ENCODE data around the gene AKT1. TPM values are rescaled to one million over a fixed set of nuclear protein-coding genes. Genes with fewer than 3 reads are reported as not detected.

The AKT1 gene
- total RNA-seq, 4 donors from 2014 or later: 51.9 to 91.0 (median 88.7) TPM

DNA sequence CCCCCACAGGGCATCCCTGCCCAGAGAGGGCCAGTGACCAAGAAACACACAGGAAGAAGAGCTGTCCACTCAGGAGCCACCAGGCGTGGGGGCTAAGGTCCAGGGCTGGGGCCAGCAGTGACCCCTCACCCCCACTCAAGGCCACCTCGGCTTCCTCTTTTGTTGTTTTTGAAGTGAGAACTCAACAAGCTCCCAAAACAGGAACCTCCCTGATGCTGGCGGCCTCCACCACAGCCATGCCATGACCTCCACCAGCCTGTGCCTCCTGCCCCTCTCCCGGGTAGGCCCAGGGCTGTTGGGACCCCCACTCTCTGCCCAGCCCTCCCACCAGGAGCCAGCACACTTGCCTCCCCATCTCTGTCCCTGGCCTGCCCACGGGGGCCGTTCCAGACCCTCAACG is 7.8 kb downstream of the AKT1 start:
- intact Hi-C loops (cut with DNase I; ENCODE audit: low total_unique reads): no loop called here
- no peak overlapping the region for H3K4me3 ChIP-seq (ENCODE audit: low read depth, poor library complexity, severe bottlenecking)
- WGBS, 2 donors: 82 to 87% methylated on average over 3 to 7 of the region's 7 CpGs
- DNase-seq (ENCODE audit: low spot score in 2 of 2): no peak
- TF ChIP-seq POLR2A (IDR thresholded peaks at IDR 0.05): no peak
- TF ChIP-seq, protein P1, sequence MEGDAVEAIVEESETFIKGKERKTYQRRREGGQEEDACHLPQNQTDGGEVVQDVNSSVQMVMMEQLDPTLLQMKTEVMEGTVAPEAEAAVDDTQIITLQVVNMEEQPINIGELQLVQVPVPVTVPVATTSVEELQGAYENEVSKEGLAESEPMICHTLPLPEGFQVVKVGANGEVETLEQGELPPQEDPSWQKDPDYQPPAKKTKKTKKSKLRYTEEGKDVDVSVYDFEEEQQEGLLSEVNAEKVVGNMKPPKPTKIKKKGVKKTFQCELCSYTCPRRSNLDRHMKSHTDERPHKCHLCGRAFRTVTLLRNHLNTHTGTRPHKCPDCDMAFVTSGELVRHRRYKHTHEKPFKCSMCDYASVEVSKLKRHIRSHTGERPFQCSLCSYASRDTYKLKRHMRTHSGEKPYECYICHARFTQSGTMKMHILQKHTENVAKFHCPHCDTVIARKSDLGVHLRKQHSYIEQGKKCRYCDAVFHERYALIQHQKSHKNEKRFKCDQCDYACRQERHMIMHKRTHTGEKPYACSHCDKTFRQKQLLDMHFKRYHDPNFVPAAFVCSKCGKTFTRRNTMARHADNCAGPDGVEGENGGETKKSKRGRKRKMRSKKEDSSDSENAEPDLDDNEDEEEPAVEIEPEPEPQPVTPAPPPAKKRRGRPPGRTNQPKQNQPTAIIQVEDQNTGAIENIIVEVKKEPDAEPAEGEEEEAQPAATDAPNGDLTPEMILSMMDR (IDR thresholded peaks at IDR 0.05): no peak

DNA sequence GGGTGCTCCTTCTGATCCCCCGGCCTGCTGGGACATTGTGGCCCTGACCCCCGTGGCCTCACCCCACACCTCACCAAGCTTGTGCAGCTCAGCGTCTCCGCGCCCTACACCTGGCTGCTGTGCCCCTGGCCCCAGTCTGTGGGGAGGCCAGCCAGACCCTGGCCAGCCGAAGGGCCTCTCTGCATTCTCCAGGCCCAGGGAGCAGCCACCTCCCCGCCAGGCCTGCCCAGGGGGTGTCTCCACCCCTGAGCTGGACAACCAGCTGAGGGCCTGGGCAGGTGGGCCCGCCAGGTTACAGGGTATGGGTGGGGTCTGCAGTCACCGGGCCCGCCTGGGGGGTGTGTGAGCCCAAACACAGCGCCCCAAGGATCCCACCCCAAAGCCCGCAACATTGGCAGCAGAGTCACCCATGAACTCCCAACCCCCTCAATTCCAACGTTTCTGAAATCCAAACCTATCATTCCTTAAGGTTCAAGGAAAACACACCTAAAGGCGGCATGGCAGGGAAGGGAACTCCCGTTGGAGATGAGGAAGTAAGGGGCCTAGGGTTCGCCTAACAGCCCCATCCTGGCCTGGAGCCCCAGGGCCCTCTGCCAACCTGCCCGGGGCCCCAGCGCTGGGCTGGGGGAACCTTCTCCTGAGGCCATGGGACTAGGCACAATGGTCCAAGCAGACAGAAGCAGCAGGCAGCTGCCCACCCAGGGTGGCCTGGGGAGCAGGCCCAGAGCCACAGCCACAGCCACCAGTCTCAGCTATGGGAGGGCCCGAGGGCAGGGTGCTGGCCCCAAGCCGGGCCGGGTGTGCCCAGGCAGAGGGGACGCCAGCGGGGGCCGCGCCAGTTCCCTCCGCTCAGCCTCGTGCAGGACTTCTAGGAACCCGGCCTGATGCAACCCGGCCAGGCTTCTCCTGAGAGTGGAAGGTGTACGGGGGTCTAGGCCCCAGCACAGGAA is 8.5 kb downstream of the AKT1 start:
- WGBS, 2 donors: 72% methylated on average over 20 to 30 of the region's 30 CpGs
- intact Hi-C loops (cut with DNase I; ENCODE audit: low total_unique reads): no loop called here
- no peak for DNase-seq (ENCODE audit: low spot score in 2 of 2)
- H3K4me3 ChIP-seq (ENCODE audit: low read depth, poor library complexity, severe bottlenecking): no peak overlapping the region
- no peak for TF ChIP-seq POLR2A (IDR thresholded peaks at IDR 0.05)
- TF ChIP-seq, protein P1 (IDR thresholded peaks at IDR 0.05): no peak

DNA sequence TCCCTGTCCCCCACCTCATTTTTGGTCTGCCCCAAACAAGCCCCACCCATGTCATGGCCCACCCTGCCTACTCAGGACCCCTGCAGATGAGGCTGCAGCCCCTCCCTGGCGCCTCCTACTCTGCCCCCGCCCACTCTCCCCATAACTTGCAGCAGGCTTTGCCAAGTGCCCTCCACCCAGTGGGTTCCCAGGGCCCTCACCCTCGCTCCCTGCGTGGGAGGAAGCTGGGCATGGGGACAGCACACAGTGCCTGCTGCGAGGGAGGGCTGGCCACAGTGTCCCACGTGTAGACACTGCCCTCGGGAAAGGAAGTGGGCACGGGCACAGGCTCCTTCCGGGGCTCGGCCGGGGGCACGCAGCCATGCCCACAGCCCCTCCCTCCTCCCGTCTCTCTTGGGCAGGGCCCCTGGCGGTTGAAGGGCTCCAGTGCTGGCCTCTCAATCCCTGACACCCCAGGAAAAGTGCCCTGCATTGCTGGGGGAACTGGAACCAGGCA is 9.4 kb downstream of the AKT1 start:
- H3K4me3 ChIP-seq (ENCODE audit: low read depth, poor library complexity, severe bottlenecking): no peak overlapping the region
- intact Hi-C loops (cut with DNase I; ENCODE audit: low total_unique reads): no loop called here
- no peak for TF ChIP-seq POLR2A (IDR thresholded peaks at IDR 0.05)
- TF ChIP-seq, protein P1 (IDR thresholded peaks at IDR 0.05): no peak
- 25 to 49% methylated on average over 11 to 14 of the region's 14 CpGs for WGBS, 2 donors
- no peak for DNase-seq (ENCODE audit: low spot score in 2 of 2)

DNA sequence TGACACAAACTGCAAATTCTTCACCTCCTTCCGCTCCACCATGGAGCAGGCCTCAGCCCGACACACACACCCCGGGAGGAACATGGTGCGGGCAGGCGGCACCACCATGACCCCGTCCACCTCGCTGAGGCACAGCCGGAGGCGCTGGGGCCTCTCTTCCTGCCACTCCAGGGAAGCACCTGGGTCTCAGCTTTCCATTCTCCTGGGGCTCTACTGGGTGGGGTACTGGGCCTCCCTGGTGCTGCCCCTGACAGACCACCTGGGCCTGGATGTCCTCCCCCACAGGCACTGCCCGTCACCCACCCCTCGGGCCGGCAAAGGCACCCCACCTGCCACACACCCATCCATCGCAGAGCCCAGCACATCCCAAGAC is 9.9 kb downstream of the AKT1 start:
- no peak overlapping the region for H3K4me3 ChIP-seq (ENCODE audit: low read depth, poor library complexity, severe bottlenecking)
- intact Hi-C loops (cut with DNase I; ENCODE audit: low total_unique reads): no loop called here
- no peak for TF ChIP-seq POLR2A (IDR thresholded peaks at IDR 0.05)
- TF ChIP-seq, protein P1 (IDR thresholded peaks at IDR 0.05): no peak
- DNase-seq (ENCODE audit: low spot score in 2 of 2): no peak
- 80 to 82% methylated on average over 13 of the region's 13 CpGs for WGBS, 2 donors

DNA sequence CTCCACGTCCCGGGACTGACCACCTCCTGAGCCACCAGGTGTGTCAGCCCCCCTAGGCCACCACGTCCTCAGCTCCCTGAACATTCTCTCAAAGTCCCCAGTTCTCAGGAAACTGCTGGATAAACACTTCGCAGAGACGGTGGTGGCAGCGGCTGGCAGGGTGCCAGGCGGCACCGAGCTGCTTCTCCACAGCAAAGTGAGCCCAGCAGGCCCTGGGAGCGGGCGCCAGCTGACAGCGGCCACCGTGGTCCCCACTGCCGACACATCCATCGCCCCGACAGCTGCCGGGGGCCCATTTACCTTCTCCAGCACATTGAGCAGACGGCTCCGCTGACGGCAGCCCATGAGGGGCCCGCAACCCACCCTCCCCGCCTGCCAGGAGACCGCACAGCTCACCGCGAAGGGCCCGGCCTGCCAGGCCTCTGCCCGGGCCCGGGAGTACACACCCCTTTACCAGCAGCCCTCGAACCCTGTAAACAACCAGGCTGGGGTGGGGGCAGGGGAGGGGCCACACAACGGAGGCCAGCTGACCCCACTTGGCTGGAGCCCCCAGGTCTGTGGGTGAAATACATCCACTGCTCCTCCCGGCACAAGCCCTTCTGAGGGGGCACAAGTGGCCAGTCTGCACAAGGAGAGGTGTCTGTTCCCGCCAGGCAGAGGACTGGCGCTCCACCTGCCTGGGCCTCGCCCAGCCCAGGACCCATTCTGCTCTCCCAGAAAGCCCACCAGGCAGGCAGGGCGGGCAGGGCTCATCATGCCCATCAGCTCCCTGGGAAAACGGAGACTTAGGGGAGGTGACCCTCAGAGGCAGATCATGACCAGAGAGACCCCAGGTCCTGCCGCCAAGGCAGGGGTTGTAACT is 10.5 kb downstream of the AKT1 start:
- WGBS, 2 donors: 74 to 97% methylated on average over 11 to 33 of the region's 36 CpGs
- DNase-seq (ENCODE audit: low spot score in 2 of 2): no peak
- intact Hi-C loops (cut with DNase I; ENCODE audit: low total_unique reads): no loop called here
- TF ChIP-seq, protein P1 (IDR thresholded peaks at IDR 0.05): no peak
- no peak overlapping the region for H3K4me3 ChIP-seq (ENCODE audit: low read depth, poor library complexity, severe bottlenecking)
